Stimulated activated CD8-positive, alpha-beta memory T cell treated with anti-CD3 and anti-CD28 coated beads, Interleukin-15, amount 100 ng/mL, for 48 hours (primary cell): ENCODE results near the gene HLA-DQA1.
"Not testable (repeated sequence)": the region's sequence is repeated elsewhere in the genome, so short reads cannot be mapped to it uniquely, and the experiment has no call there.

Experiments
- DNase-seq, 2 donors: peaks; one replicate each; pipeline ENCODE4 v3.0.0-alpha.2; 2020; ENCODE audit warnings: low read depth in 2 of 2

Gene HLA-DQA1

GRCh38 chr6:32658268-32658897, 21.2 kb downstream of the HLA-DQA1 start:
- DNase-seq, result no peak

DNA sequence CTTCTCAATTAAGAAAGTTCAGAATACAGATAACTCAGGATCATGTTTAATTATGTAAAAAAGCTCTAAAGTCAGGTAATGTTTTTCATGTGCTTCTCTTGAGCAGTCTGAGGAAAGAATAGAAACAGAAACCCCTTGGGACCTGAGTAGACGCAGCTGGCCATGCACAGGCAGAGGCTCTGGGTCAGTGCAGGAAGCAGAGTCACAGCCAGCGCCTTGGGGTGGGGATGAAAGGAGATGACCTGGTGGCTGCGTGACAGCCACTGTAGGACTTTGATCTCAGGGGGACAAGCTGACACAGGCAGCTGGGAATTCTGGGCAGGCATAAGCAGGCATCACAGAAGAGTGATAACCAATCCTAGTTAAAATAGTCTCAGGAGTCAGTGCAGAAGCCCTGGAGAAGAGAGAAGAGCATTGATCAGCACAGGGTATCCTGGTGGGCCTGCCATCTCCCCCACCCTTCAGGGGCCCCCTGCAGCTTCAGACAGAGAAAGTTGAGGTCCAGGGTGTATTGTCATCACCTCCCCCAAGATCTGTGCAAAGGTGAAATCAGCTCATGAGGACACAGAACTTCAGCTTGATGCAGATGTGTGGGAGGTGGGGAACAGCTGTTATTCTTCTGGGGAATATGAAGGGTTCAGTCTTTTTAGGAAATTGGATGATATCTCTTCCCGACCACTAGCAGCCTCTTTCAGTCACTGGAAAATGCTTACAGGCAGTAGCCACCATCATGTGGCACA, 22.8 kb downstream of the HLA-DQA1 start:
- DNase-seq, result no peak

DNA sequence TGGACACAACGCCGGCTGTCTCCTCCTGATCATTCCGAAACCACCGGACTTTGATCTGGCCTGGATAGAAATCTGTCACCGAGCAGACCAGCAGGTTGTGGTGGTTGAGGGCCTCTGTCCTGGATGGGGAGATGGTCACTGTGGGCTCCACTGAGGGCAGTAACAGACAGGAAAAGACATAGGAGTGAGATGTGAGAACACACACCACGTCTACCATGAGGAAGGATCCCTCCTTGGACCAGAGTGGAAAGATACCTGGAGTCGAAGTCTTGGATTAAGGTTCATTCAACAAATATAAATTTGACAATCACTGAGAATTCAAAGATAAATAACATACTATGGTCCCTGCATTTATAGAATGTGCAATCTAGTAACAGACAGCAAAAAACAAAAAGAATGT, 24.9 kb downstream of the HLA-DQA1 start:
- DNase-seq, result no peak

DNA sequence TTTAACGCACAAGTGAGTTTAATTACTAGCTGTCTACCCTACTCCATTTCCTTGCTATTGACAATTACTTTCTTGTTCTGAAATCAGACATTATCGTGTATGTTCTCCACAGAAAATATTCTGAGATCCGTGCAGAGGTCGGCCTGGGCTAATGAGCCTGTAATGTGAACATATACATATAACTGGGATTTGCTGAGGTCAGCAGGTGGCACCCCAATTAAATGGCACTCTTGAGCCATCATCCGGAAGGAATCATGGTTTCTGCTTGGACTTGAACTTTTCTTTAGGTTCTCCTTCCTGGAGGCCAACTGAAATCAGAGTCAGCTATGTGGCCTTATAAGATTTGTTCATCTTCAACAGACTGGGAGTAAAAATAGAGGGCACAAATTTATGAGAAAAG, 25.6 kb downstream of the HLA-DQA1 start:
- no peak for DNase-seq

- DNase-seq, result no peak
Observed at GRCh38 chr6:32664354-32664753, 27.1 kb downstream of the HLA-DQA1 start.

GRCh38 chr6:32664827-32665362, 27.7 kb downstream of the HLA-DQA1 start:
- DNase-seq, result peak; percentile 20 to 24

- DNase-seq, result no peak
Observed at GRCh38 chr6:32665661-32666060, 28.5 kb downstream of the HLA-DQA1 start.

GRCh38 chr6:32666420-32667300, 29.5 kb downstream of the HLA-DQA1 start, which contains the start of gene HLA-DQB1:
HLA-DQB1 (minus strand) TSS chr6:32666657; CDS start chr6:32666607, 50 bp downstream.
- DNase-seq, result peak; percentile 22 to 34

- DNase-seq, result peak; percentile 19 to 24
Observed at GRCh38 chr6:32668226-32668747, 31.1 kb downstream of the HLA-DQA1 start.

DNA sequence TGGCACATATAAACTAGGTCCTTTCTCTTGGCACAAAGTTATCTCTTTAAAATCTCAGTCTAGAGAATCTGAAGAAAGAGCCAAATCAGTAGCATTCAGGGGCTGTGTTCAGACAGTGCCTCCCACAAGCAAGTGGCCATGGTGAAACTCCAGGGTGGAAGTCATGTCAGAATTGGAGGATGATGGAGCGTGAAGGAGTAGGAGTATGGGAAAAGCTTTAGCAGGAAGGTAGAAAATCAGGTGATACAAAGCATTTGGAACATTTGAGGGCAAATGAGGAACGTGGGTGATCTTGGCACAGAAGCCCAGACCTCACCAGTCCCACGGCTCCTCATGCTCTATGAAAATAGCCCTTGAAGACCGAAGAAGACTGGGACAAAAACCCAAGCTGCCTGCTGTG, 32.0 kb downstream of the HLA-DQA1 start:
- DNase-seq, result no peak

DNA sequence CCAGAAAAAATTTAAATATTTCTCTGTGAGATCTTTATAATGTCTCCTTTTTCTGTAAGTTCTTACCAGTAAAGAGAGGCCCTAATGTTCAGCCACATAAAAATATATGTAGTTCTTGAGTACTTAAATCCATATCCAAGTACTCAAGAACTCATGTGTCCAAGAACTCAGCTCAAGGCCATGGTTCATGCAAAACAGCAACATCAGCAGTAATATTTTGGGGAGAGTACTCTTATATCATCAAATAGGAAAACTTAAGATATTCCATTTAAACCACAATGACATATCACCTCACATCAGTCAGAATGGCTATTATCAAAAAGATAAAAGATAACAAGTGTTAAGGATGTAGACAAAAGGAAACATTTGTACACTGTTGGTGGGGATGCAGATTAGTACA, 32.7 kb downstream of the HLA-DQA1 start:
- no peak for DNase-seq

- DNase-seq, result not testable (repeated sequence)
Observed at GRCh38 chr6:32671908-32672307, 34.7 kb downstream of the HLA-DQA1 start.

- not testable (repeated sequence) for DNase-seq
Observed at GRCh38 chr6:32674123-32674522, 36.9 kb downstream of the HLA-DQA1 start.

DNA sequence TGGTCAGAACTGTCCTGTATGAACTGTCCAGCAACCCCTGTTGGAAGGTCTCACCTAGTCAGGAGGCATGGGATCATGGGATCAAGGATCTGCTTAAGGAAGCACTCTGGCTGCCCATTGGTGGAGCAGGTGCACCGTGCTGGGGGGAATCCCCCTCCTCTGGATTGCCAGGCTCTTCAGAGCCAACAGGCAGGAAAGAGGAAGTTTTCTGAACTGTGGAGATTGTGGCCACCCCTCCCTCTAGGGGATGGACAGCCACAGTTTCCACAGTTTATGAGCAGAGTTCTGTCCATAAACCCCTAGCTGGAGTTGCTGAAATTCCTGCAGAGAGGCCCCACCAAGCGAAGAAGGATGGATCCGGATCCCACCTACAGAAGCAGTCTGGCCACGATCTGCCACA, 42.3 kb downstream of the HLA-DQA1 start:
- no peak for DNase-seq

DNA sequence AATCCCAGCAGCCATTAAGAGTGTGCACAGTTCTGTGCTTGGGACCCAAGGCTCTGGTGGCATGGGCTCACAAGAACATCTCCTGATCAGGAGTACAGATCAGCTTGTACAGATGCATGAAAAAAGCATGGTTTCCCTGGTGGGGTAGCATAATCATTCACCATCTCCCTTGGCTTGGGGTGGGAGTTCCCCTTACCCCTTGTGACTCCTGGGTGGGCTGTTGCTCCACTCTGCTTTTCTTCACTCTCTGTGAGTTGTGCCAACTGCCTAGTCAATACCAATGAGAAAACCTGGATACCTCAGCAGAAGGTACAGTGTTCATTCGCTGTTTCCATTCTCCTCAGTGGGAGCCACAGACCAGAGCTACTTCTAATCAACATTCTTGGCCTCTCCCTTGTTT, 42.8 kb downstream of the HLA-DQA1 start:
- DNase-seq, result no peak

GRCh38 chr6:32684246-32684645, 47.0 kb downstream of the HLA-DQA1 start:
- no peak for DNase-seq

- DNase-seq, result no peak
Observed at GRCh38 chr6:32685603-32686002, 48.4 kb downstream of the HLA-DQA1 start.

DNA sequence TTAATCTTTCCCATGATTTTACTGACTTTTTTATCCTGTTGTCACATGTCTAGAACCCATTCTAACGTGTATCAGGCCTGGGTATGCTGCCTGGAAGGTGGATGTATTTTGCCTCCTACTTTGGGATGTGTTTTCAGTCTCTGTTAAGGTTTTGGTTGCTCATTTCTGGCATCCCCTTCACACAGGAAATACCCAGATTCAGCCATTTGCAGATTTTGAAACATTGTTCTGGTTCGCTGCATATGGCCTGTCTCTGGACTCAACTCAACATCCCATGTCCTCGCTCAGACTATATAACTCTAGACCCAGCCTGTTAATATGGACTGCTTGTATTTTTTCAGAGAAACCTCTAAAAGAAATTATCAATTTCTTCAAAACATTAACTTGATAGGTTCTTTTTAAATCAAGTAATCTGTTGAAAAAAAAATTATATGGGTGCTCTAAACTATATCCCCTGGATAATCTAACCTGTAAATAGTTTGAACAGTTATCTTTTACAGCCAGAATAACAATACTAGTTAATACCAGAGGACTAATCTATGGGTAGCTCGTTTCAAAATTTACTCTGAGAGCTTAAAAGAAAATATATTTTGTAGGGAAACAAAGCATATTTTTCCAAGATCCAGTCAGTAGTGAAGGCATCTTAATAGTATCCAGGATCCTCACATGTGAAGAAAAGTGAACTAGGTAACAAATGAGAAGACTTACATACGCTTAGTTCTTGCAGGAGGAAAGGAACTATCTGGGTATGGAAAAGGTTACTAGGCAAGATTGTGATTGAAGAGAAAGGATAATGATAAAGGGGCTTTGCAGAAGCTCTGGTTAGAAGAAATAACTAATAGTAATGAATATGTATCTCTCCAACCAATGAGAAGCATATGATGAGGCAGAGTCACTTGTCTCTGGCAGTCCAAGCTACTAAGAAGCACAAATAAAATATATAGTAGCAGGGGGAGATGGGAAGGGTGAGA, 52.6 kb downstream of the HLA-DQA1 start:
- no peak for DNase-seq

DNA sequence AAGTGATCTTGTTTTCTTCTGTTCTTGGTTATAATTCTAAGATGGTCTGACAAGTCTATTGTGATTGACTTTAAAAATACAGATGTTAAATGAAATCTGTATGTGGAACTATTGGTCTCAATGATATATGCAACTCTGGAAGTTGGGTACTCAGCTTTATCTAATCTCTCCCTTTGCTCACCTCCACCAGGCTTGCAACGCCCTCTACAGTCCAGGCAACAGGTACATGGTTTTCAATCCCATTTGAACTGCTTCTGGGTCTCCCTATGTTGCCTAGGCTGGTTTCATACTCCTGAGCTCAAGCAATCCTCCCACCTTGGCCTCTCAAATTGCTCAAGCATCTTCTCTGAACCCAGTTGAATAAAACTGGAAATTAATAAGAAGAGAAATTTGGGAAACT, 54.8 kb downstream of the HLA-DQA1 start:
- DNase-seq, result no peak
